ENCODE measurements around the gene PCDHB5.
"Not testable (repeated sequence)": the region's sequence is repeated elsewhere in the genome, so short reads cannot be mapped to it uniquely, and the experiment has no call there.

GRCh38 chr5:141157901-141158300 is 22.9 kb downstream of the PCDHB5 start:
- not testable (repeated sequence) for TF ChIP-seq EZH2phosphoT487 (IDR thresholded peaks at IDR 0.05; ENCODE audit: insufficient read depth, low read depth); EZH2 (IDR thresholded peaks at IDR 0.05; ENCODE audit: insufficient read depth, poor library complexity, severe bottlenecking)

Data from GM23248 (cell line).